NCI-H82 treated with DMSO at 0.1 percent for 48 hours (cell line): ENCODE results near the gene TGFB1.
"Not testable (repeated sequence)": the region's sequence is repeated elsewhere in the genome, so short reads cannot be mapped to it uniquely, and the experiment has no call there.

ENCODE experiments used
- DNase-seq: peaks from one replicate; lab custom pipeline; 2025; ENCODE audit not compliant: unreplicated experiment; lab: John Stamatoyannopoulos, UW

The TGFB1 gene

GRCh38 chr19:41371119-41371518 lies 17.4 kb upstream of the TGFB1 start:
- not testable (repeated sequence) for DNase-seq

GRCh38 chr19:41369769-41370168 lies 16.0 kb upstream of the TGFB1 start:
- no peak for DNase-seq

GRCh38 chr19:41367848-41368301 lies 14.2 kb upstream of the TGFB1 start:
- DNase-seq, result no peak

GRCh38 chr19:41366089-41366488 lies 12.4 kb upstream of the TGFB1 start:
- no peak for DNase-seq

GRCh38 chr19:41364524-41365391 lies 11.0 kb upstream of the TGFB1 start:
- DNase-seq, result no peak

- peak; percentile 97 for DNase-seq
Measured at GRCh38 chr19:41363753-41364523, 10.2 kb upstream of the TGFB1 start, which contains the start of gene B9D2. Gene B9D2 (minus strand): TSS chr19:41364149. CDS start chr19:41363519, 630 bp downstream.

- DNase-seq, result no peak
Measured at GRCh38 chr19:41363371-41363752, 9.6 kb upstream of the TGFB1 start.

- no peak for DNase-seq
Measured at GRCh38 chr19:41362143-41362847, 8.6 kb upstream of the TGFB1 start.

GRCh38 chr19:41359741-41360140 lies 6.0 kb upstream of the TGFB1 start:
- peak; percentile 44 for DNase-seq

GRCh38 chr19:41357746-41358145 lies 4.0 kb upstream of the TGFB1 start:
- DNase-seq, result no peak

GRCh38 chr19:41356984-41357739 lies 3.4 kb upstream of the TGFB1 start:
- no peak for DNase-seq

GRCh38 chr19:41355802-41356201 lies 2.1 kb upstream of the TGFB1 start:
- DNase-seq, result no peak

GRCh38 chr19:41355035-41355434 lies 1.3 kb upstream of the TGFB1 start:
- no peak for DNase-seq

- DNase-seq, result no peak
Measured at GRCh38 chr19:41354343-41354953, 726 bp upstream of the TGFB1 start.

- DNase-seq, result no peak
Measured at GRCh38 chr19:41352609-41353465, 885 bp downstream of the TGFB1 start.

- DNase-seq, result no peak
Measured at GRCh38 chr19:41352279-41352608, 1.5 kb downstream of the TGFB1 start.

- DNase-seq, result no peak
Measured at GRCh38 chr19:41351339-41352245, 2.1 kb downstream of the TGFB1 start.

- no peak for DNase-seq
Measured at GRCh38 chr19:41350735-41351338, 2.9 kb downstream of the TGFB1 start.
